AML-193 (cell line): ENCODE results near the gene SMG1.
A peak's percentile ranks its signal among the peaks of the same experiment; 100 is the strongest.
"Not testable (repeated sequence)": the region's sequence is repeated elsewhere in the genome, so short reads cannot be mapped to it uniquely, and the experiment has no call there.

Experiments used
- DNase-seq, 2 experiments: peaks; one replicate each; lab custom pipeline; 2025; lab: John Stamatoyannopoulos, UW

The SMG1 gene

GRCh38 chr16:18759598-18760520 lies 166.3 kb downstream of the SMG1 start:
- peak in 1 of 2 experiments; percentile 15 for DNase-seq

GRCh38 chr16:18757960-18758660 lies 168.1 kb downstream of the SMG1 start:
- DNase-seq, result not testable (repeated sequence)

- DNase-seq, result not testable (repeated sequence)
These were observed 169.6 kb downstream of the SMG1 start for GRCh38 chr16:18756639-18757038.
